Stimulated activated CD8-positive, alpha-beta memory T cell treated with anti-CD3 and anti-CD28 coated beads, Interleukin-2, amount 100 ng/mL, for 1 hour (primary cell): ENCODE measurements around the gene RDH5.

Source experiments
- DNase-seq, 2 donors: peaks; one replicate each; pipeline ENCODE4 v3.0.0-alpha.2; 2020; ENCODE audit warnings: low read depth in 2 of 2

RDH5 gene

GRCh38 chr12:55720071-55720564, at the start of gene RDH5:
TSS of gene RDH5 (plus strand) at chr12:55720393. CDS start at chr12:55721185, 792 bp downstream.
- no peak for DNase-seq

- no peak for DNase-seq
Measured at GRCh38 chr12:55671746-55672145, 48.4 kb upstream of the RDH5 start.

DNA sequence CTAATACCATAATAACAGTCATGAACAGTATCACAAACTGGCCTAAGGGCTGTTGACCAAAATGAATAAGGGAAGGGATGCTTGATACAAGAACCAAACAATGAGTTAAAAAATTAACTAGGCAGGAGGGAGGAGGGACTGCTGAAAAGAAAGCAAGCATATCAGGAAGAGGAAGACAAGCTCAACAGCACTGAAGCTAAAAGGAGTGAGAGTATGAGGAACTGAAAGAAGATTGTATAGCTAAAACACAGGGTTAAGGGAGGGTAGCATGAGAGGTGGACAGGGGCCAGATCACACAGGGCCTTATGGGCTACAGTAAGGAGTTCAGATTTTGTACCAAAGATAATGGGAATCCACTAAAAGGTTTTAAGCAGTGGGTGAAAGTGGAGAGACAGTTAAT, 46.6 kb upstream of the RDH5 start:
- DNase-seq: no peak

DNA sequence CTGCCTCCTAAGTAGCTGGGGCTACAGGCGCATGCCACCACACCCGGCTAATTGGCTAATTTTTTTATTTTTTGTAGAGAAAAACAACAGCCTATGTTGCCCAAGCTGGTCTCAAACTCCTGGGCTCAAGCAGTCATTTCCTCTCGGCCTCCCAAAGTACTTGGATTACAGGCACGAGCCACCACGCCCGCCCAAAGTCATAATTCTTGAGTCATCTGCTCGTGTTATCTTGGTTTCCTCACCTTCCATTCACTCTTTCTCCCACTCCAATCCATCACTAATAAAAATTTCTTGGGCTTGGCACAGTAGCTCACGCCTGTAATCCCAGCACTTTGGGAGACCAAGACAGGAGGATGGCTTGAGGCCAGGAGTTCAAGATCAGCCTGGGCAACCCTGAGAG, 44.5 kb upstream of the RDH5 start:
- no peak for DNase-seq

DNA sequence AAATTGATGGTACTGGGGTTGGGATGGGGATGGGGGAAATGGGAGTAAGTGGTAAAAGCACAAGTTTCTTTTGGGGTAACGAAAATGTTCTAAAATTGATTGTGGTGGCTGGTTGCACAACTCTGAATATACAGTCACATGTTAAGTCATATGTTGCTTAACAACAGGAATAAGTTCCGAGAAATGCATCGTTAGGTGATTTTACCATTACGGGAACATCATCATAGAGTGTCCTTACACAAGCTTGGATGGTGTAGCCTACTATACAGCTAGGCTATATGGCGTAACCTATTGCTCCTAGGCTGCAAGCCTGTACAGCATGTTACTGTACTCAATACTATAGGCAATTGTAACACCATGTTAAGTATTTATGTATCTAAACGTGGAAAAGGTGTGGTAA, 43.5 kb upstream of the RDH5 start:
- DNase-seq: no peak

- no peak for DNase-seq
Measured at GRCh38 chr12:55679691-55680090, 40.5 kb upstream of the RDH5 start.

DNA sequence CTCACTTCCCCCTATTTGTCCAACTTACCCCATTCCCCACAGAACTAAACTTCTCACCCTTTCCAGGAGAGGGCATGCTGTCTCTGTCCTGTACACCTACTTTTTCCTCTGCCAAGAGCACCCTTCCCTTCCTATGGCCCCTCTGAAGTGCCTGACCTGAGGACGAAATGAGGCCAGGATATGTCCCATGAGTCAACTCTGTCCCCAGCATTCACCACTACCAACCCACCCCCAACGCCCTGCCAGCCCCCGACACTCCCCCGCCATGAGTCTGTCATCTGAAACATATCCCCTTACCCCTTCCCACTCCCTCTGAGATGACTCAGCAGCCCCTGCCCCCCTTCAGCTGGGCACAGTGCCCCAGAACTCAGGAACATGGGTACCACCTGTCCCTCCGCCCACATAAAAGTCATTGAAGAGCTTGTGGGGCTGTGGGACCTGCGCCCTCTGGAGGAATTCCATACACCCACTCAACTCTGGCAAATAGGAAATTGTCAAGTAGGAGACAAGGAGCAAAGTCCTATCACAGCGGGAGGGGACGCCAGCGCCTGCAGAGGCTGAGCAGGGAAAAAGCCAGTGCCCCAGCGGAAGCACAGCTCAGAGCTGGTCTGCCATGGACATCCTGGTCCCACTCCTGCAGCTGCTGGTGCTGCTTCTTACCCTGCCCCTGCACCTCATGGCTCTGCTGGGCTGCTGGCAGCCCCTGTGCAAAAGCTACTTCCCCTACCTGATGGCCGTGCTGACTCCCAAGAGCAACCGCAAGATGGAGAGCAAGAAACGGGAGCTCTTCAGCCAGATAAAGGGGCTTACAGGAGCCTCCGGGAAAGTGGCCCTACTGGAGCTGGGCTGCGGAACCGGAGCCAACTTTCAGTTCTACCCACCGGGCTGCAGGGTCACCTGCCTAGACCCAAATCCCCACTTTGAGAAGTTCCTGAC, 38.8 kb upstream of the RDH5 start:
- DNase-seq: no peak

- no peak for DNase-seq
Measured at GRCh38 chr12:55682087-55682796, 38.0 kb upstream of the RDH5 start.

GRCh38 chr12:55683676-55684075, 36.5 kb upstream of the RDH5 start:
- DNase-seq: no peak

GRCh38 chr12:55684761-55685370, 35.3 kb upstream of the RDH5 start:
- DNase-seq: no peak

DNA sequence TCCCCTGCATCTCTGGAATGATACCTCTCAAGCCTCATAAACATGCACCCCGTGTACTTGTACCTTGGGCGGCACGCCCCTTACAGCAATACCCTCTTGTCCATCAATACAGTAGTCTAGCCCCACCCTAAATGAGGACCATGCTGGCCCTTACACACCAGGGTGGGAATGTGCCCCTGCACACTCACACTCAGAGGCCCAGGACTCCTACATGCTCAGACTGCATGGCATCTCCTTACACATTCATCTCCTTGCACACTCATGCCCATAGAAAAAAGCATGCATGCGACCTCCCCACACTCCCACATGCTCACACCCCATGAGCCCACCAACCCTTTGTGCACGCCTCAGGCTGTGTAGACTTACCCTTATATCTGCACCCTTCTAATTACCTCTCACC, 34.5 kb upstream of the RDH5 start:
- DNase-seq: no peak

GRCh38 chr12:55686366-55687010, 33.7 kb upstream of the RDH5 start:
- DNase-seq: no peak

DNA sequence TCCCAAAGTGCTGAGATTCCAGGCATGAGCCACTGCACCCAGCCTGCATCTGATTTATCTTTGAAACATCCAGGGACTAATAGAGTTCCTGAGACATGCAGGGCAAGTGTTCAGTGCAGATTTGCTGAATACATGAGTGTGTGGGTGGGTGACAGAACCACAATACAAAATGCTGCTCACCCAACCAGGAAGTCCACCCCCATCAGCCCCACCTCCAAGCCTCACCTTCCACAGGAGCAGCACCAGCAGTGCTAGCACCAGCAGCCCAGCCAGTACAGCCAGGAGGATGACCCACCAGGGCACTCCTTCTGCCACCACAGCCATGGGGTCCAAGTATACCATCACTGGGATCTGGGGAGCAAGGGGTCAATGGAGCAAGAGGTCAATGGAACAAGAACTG, 32.4 kb upstream of the RDH5 start:
- DNase-seq: no peak

DNA sequence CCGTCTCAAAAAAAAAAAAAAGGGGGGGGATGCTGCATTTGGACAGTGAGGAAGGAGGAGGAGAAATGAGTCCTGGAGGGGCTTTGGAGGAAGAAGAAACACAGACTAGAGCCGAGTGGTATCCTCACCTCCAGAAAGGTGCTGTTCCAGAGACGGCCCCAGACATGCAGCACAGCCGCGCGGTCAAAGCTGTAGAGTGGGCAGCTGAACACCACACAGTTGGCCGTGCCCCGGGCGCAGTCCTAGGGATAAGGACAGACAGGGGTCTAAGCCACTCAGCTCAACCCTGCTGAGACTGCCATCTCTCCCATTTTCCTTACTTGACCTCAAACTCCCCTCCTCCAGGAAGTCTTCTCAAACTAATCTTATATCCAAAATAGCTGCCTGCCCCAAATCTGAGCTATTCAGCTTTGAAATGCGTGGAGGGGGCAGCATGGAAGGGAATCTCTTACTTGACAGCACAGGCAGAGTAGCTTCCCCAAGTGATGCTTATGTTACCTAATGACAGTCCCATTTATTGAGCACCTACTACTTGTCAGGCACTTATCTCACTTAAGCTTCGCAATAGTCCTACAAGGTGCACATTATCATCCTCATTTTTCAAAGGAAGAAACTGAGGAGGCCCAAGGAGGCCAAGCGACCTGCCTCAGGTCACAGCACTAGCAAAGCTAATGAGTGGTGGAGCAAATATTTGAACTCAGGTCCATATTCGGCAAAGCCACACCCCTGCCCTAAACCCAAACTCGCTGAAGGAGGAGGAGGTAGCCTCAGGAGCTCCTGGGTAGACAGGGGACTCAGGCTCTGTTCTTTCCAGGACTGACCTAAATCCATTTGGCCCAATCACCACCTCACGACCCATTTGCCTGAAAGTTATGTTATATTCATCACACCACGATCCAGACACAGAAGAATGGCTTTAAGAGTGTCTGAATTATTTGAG, 31.2 kb upstream of the RDH5 start:
- DNase-seq: no peak

DNA sequence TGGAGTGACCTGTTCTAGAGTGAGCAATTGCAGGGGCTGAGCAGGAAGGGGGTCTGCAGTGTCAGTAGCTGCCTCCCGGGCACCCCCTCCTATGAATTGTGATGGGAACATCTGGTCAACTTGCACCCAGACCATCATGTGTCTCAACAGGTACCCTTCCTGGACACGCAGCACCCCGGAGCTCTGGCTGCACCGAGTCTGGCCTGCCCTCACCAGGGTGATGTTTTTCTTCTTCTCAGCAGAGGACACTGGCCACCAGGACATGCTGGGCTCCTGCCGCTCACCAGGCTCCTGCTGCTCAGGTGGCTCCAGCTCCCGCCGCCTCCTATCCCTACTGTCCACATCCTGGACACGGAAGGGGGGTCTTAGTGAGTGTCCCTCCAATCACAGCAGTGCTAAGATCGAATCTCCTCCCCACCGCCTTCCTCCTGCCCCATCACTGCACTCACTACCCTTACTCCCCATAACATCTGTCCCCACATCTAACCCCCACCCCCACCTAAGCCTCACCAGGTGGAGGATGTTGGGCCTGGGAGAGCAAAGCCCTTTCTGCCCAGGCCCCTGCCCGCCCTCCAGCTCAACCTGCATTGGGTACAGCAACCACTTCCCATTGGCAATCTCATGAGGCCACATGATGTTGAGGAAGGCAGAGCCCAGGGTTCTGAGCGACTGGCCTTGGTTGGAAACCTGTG, 27.4 kb upstream of the RDH5 start:
- DNase-seq: no peak

DNA sequence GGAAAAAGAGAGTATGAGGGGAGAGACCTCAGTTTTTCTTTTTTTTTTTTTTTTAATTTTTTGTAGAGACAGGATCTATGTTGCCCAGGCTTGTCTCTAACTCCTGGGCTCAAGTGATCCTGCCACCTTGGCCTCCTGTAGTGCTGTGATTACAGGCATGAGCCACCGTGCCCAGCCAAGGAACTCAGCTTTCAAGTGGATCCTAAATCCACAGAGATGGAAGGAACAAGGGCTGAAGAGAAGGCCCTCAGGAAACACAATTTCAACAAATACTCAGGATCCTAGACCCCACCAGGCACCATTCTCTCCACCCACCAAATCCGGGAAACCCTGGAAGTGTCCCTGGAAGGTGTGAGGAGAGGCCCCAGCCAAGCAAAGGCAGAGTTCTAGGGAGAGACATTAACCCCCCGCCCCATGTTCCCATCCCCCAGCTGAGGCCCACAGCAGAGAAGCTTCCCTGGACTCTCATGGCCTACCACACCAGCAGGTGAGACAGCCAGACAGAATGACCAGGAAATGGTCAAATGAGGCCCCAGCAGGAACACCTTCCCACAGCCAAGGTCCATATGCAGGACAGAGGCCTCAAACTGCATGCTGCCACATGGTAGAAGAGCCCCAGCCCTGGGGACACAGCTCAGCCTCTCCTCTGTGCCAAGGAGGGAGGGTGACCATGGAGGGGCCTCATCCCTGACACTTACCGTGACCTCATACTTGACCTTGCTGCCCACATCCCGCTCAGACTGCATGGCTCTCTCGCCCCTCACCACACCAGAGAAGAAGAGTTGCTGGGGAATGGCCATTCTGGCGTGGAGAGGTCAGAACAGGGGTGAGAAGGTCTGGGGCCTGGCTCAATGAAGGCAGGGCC, 26.6 kb upstream of the RDH5 start:
- no peak for DNase-seq

GRCh38 chr12:55694188-55694515, 26.0 kb upstream of the RDH5 start:
- no peak for DNase-seq

DNA sequence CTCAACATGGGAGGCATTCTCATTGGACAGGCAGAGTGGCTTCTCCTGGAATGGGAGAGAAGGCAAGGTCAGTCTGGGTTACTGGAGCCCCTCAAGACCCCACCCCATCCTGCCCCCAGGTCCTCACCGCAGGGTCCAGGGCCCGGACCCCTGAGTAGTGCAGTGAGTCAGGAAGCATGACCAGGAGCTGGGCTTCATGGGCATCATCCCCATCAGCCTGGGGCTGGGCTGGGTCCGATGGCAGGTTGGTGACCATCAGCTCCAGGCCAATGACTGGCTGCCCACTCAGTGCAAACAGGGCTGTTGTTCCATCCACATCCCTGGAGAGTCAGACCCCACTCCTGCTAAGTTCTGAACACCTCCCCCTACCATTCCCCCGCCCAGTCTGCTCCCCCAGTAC, 25.5 kb upstream of the RDH5 start:
- DNase-seq: no peak

DNA sequence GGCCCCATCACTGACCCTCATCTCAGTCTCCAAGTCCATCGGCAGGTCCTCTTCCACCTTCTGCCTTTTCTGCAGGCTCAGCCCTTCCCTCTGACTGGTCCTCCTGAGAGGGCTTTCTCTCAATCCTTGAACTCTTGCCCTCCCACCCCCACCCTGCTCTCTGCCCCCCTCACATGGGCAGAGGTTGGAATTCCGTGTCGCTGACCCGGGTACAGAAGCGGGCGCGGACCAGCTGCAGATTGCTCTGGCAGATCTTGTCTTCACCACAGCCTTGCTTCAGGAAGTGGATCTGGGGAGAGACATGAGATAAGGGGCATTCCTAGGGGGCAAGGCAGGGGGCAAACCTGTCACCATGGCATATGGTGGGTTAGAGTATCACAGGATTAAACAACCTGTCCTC, 24.8 kb upstream of the RDH5 start:
- no peak for DNase-seq
